K562 (cell line): Measurements from ENCODE around the gene RUSC1. TPM values are rescaled to one million over a fixed set of nuclear protein-coding genes. Genes with fewer than 3 reads are reported as not detected.

Source experiments
- BRD4 ChIP-seq: fragments of 200-600 bp; sonication (generic); IDR thresholded peaks from 2 replicates; pipeline ENCODE4 v1.6.1; 2017; ENCODE audit warnings: inconsistent platforms
- NCOA6 ChIP-seq: fragments of 450-650 bp; IDR thresholded peaks from 2 replicates; pipeline ENCODE4 v1.6.1; 2017; ENCODE audit warnings: mild to moderate bottlenecking
- NONO ChIP-seq, 2 experiments: fragments of 200-400 bp in 1 of 2; fragments of 450-650 bp in 1 of 2; formaldehyde crosslinking in 1 of 2; IDR thresholded peaks; 2 replicates each; pipeline ENCODE4 v1.6.1; 2017; ENCODE audit warnings: low read depth in 2 of 2, mild to moderate bottlenecking in 2 of 2, moderate library complexity in 2 of 2, low read length in 1 of 2
- POLR3G ChIP-seq: IDR thresholded peaks from 2 replicates; pipeline ENCODE4 v1.6.1; 2011; ENCODE audit not compliant: insufficient read length, insufficient replicate concordance; ENCODE audit errors: extremely low read depth
- SIN3A ChIP-seq, 2 experiments: fragments of 150-350 bp in 1 of 2; IDR thresholded peaks; 2 replicates each; pipeline ENCODE4 v1.6.1; 2011 to 2016; ENCODE audit warnings: borderline replicate concordance in 2 of 2, low read depth in 2 of 2, low read length in 2 of 2, mild to moderate bottlenecking in 2 of 2, moderate library complexity in 2 of 2; ENCODE audit not compliant: control insufficient read depth in 1 of 2
- SMC3 ChIP-seq: conservative IDR thresholded peaks from 2 replicates; pipeline ENCODE4 v1.6.1; 2011; ENCODE audit warnings: low read depth, low read length, improper control_type of control experiment; ENCODE audit not compliant: insufficient read depth
- ZBTB1 ChIP-seq: sonication (generic); formaldehyde crosslinking; IDR thresholded peaks from 2 replicates; pipeline ENCODE4 v1.8.1; 2023; ENCODE audit warnings: missing genetic modification reagents, low read depth, mild to moderate bottlenecking, borderline replicate concordance
- ZBTB17 ChIP-seq: fragments of 450-650 bp; formaldehyde crosslinking; IDR thresholded peaks from 2 replicates; pipeline ENCODE4 v1.4.0; 2020; ENCODE audit warnings: mild to moderate bottlenecking
- polyA plus RNA-seq, 8 experiments: library from polyadenylated mRNA; depleted of rRNA in 4 of 8; stranded (reverse) in 5 of 8; unstranded in 3 of 8; fragments of >200 nt; fragmentation: Nextera tagmentation in 2 of 8; fragmentation: Illumina TruSeq in 1 of 8; extraction: Ambion mirVana in 2 of 8; extraction: Trizol in 1 of 8; gene quantifications; 2 replicates each; pipeline versions ENCODE4 v1.2.1 to v1.2.3, GENCODE V29; 2011 to 2014; ENCODE audit warnings: inconsistent platforms in 1 of 8, missing spikeins in 1 of 8
- total RNA-seq, 7 experiments: library from RNA; depleted of rRNA in 6 of 7; stranded (reverse); fragments of >200 nt in 6 of 7; fragmentation: Illumina TruSeq in 2 of 7; extraction: Trizol in 2 of 7; gene quantifications; 2 replicates each; pipeline versions ENCODE4 v1.2.1 to v1.2.3, GENCODE V29; 2011 to 2021; ENCODE audit warnings: low replicate concordance in 1 of 7
- TF ChIP-seq, protein P1 (sequence below), 2 experiments: fragments of 450-650 bp; IDR thresholded peaks; 2 replicates each; pipeline ENCODE4 v1.6.1; 2018; ENCODE audit warnings: mild to moderate bottlenecking in 2 of 2, low read depth in 1 of 2; ENCODE audit not compliant: partially characterized antibody in 2 of 2
- TF ChIP-seq, protein P2 (sequence below), 3 experiments: fragments of 200-800 bp in 1 of 3; fragments of 250-450 bp in 1 of 3; fragments of 450-650 bp in 1 of 3; sonication (Bioruptor Pico) in 1 of 3; sonication (Bioruptor generic) in 1 of 3; formaldehyde crosslinking in 1 of 3; IDR thresholded peaks; 2 replicates each; pipeline versions ENCODE4 v1.6.1 to v1.8.0; 2016 to 2022; ENCODE audit warnings: mild to moderate bottlenecking in 2 of 3, missing genetic modification characterization in 2 of 3, missing compliant biosample characterization in 1 of 3, moderate library complexity in 1 of 3
- TF ChIP-seq, protein P3 (sequence below), 2 experiments: fragments of 450-650 bp in 1 of 2; sonication (generic) in 1 of 2; formaldehyde crosslinking in 1 of 2; IDR thresholded peaks in 1 of 2; conservative IDR thresholded peaks in 1 of 2; 2 replicates each; pipeline versions ENCODE4 v1.6.1 to v1.8.1; 2016 to 2023; ENCODE audit warnings: mild to moderate bottlenecking in 2 of 2, moderate library complexity in 2 of 2, inconsistent platforms in 1 of 2, missing genetic modification reagents in 1 of 2

The RUSC1 gene
- total and polyA plus RNA-seq, 9 of the 15 experiments (the other 6 are each of a cell fraction or from before 2014, with no cell fraction given) = 5.7 to 68.3 (median 33.6) TPM

DNA sequence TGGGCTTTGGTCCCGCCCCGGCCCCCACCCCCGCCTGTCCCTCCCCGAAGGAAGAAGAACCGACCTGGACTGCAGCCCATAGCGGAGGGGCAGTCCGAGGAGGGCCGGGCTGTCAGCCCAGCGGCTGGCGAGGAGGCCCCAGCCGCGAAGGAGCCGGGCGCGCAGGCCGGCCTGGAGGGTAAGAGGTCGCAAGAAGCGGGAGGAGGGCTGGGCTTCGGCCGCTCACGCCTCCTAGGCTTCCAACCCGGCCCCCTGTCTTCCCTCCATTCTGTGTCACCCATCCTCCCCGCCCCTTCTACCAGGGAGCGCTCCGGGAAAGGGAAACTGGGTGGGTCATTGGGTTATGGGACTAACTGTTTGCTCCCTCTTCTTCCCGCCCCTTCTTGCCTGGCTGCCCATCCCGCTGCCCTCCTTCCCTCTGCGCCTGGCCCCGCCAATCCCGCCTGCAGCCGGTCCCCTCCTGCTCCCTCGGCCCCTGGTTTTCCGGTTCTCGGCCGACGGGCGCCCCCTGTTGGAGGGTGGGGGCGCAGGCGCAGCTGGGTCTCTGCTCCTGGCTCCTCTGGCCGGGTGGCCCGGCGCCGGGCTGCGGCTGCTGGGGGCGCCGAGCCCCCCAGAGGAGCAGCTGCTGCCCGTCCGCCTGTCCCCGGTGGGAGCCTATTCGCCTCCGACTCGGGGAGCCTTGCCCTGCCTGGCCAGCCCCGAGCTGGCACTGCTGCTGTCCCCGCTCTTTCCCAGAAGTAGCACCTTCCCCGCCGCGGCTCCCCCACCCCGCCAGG lies 2.4 kb downstream of the RUSC1 start (continued):
- TF ChIP-seq, protein P1, sequence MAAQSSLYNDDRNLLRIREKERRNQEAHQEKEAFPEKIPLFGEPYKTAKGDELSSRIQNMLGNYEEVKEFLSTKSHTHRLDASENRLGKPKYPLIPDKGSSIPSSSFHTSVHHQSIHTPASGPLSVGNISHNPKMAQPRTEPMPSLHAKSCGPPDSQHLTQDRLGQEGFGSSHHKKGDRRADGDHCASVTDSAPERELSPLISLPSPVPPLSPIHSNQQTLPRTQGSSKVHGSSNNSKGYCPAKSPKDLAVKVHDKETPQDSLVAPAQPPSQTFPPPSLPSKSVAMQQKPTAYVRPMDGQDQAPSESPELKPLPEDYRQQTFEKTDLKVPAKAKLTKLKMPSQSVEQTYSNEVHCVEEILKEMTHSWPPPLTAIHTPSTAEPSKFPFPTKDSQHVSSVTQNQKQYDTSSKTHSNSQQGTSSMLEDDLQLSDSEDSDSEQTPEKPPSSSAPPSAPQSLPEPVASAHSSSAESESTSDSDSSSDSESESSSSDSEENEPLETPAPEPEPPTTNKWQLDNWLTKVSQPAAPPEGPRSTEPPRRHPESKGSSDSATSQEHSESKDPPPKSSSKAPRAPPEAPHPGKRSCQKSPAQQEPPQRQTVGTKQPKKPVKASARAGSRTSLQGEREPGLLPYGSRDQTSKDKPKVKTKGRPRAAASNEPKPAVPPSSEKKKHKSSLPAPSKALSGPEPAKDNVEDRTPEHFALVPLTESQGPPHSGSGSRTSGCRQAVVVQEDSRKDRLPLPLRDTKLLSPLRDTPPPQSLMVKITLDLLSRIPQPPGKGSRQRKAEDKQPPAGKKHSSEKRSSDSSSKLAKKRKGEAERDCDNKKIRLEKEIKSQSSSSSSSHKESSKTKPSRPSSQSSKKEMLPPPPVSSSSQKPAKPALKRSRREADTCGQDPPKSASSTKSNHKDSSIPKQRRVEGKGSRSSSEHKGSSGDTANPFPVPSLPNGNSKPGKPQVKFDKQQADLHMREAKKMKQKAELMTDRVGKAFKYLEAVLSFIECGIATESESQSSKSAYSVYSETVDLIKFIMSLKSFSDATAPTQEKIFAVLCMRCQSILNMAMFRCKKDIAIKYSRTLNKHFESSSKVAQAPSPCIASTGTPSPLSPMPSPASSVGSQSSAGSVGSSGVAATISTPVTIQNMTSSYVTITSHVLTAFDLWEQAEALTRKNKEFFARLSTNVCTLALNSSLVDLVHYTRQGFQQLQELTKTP (IDR thresholded peaks at IDR 0.05; ENCODE audit: low read depth in 1 of 2, partially characterized antibody in 2 of 2) = no peak
- TF ChIP-seq SIN3A (IDR thresholded peaks at IDR 0.05; ENCODE audit: borderline replicate concordance in 2 of 2, control insufficient read depth in 1 of 2, low read depth in 2 of 2, low read length in 2 of 2) = peak in 1 of 2 experiments; percentile 43; a peak in 1 of 4 replicates
- no peak for TF ChIP-seq NCOA6
- peak in 1 of 2 experiments; percentile 51; a peak in 1 of 4 replicates for TF ChIP-seq NONO (IDR thresholded peaks at IDR 0.05; ENCODE audit: low read depth in 2 of 2, low read length in 1 of 2)
- TF ChIP-seq, protein P2, sequence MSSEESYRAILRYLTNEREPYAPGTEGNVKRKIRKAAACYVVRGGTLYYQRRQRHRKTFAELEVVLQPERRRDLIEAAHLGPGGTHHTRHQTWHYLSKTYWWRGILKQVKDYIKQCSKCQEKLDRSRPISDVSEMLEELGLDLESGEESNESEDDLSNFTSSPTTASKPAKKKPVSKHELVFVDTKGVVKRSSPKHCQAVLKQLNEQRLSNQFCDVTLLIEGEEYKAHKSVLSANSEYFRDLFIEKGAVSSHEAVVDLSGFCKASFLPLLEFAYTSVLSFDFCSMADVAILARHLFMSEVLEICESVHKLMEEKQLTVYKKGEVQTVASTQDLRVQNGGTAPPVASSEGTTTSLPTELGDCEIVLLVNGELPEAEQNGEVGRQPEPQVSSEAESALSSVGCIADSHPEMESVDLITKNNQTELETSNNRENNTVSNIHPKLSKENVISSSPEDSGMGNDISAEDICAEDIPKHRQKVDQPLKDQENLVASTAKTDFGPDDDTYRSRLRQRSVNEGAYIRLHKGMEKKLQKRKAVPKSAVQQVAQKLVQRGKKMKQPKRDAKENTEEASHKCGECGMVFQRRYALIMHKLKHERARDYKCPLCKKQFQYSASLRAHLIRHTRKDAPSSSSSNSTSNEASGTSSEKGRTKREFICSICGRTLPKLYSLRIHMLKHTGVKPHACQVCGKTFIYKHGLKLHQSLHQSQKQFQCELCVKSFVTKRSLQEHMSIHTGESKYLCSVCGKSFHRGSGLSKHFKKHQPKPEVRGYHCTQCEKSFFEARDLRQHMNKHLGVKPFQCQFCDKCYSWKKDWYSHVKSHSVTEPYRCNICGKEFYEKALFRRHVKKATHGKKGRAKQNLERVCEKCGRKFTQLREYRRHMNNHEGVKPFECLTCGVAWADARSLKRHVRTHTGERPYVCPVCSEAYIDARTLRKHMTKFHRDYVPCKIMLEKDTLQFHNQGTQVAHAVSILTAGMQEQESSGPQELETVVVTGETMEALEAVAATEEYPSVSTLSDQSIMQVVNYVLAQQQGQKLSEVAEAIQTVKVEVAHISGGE (CRISPR knock-in tag; IDR thresholded peaks at IDR 0.05) = peak in 1 of 3 experiments; percentile 24; a peak in 1 of 6 replicates
- 0 out of 2 replicates have a peak, but pooled peaks have one; percentile 22 for TF ChIP-seq ZBTB17 (CRISPR knock-in tag)
- TF ChIP-seq, protein P3, sequence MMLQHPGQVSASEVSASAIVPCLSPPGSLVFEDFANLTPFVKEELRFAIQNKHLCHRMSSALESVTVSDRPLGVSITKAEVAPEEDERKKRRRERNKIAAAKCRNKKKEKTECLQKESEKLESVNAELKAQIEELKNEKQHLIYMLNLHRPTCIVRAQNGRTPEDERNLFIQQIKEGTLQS (IDR thresholded peaks at IDR 0.05) = no peak
- TF ChIP-seq, protein P3 (CRISPR knock-in tag; conservative IDR thresholded peaks at IDR 0.05) = peak; percentile 62; the same call in 1 of the 2 replicates
- peak; percentile 74 for TF ChIP-seq SMC3
- no peak for TF ChIP-seq POLR3G
- TF ChIP-seq ZBTB1 (CRISPR knock-in tag) = 0 out of 2 replicates have a peak, but pooled peaks have one; percentile 63
- no peak for TF ChIP-seq BRD4
